Activated T-helper 9 cell treated with anti-CD3 and anti-CD28 coated beads, Interleukin-2, amount 50 U/mL, for 16 hours (primary cell): ENCODE data around the gene CAMK2D.

Source experiments
- DNase-seq: peaks from one replicate; pipeline ENCODE4 v3.0.0-alpha.2; 2020; ENCODE audit warnings: low read depth

The CAMK2D gene

GRCh38 chr4:113437129-113437528 is 324.4 kb downstream of the CAMK2D start:
- no peak for DNase-seq

- no peak for DNase-seq
These were observed 325.2 kb downstream of the CAMK2D start for GRCh38 chr4:113436360-113436759.

- no peak for DNase-seq
These were observed 325.6 kb downstream of the CAMK2D start for GRCh38 chr4:113435893-113436292.

- DNase-seq, result no peak
These were observed 327.3 kb downstream of the CAMK2D start for GRCh38 chr4:113434247-113434587.

- DNase-seq, result no peak
These were observed 327.8 kb downstream of the CAMK2D start for GRCh38 chr4:113433536-113434246.

- no peak for DNase-seq
These were observed 328.4 kb downstream of the CAMK2D start for GRCh38 chr4:113433116-113433515.

GRCh38 chr4:113423631-113424030 is 337.9 kb downstream of the CAMK2D start:
- DNase-seq, result no peak

GRCh38 chr4:113420938-113421337 is 340.6 kb downstream of the CAMK2D start:
- no peak for DNase-seq

GRCh38 chr4:113419631-113420030 is 341.9 kb downstream of the CAMK2D start:
- no peak for DNase-seq

- DNase-seq, result no peak
These were observed 350.0 kb downstream of the CAMK2D start for GRCh38 chr4:113411496-113411938.

GRCh38 chr4:113410686-113411085 is 350.9 kb downstream of the CAMK2D start:
- no peak for DNase-seq

- no peak for DNase-seq
These were observed 352.4 kb downstream of the CAMK2D start for GRCh38 chr4:113409181-113409580.

GRCh38 chr4:113407409-113407808 is 354.1 kb downstream of the CAMK2D start:
- no peak for DNase-seq

- DNase-seq, result no peak
These were observed 354.9 kb downstream of the CAMK2D start for GRCh38 chr4:113406723-113407016.

GRCh38 chr4:113405874-113406722 is 355.4 kb downstream of the CAMK2D start:
- no peak for DNase-seq

- DNase-seq, result no peak
These were observed 356.7 kb downstream of the CAMK2D start for GRCh38 chr4:113404841-113405240.

GRCh38 chr4:113404167-113404571 is 357.4 kb downstream of the CAMK2D start:
- no peak for DNase-seq
